ENCODE results near the gene MAPK1IP1L. TPM values are rescaled to one million over a fixed set of nuclear protein-coding genes. Genes with fewer than 3 reads are reported as not detected.

MAPK1IP1L gene
- polyA plus RNA-seq, 1 experiment, result 65.3 TPM

- no peak overlapping the region for H3K4me3 ChIP-seq (ENCODE audit: low read depth, low read length)
- H3K27me3 ChIP-seq (ENCODE audit: control insufficient read depth, insufficient read depth, low read length), result no peaks in the 10 kb centered on the region
- no peaks in the 10 kb centered on the region; the same call in 1 of the 2 replicates for H3K9me3 ChIP-seq (ENCODE audit: control insufficient read depth, insufficient read depth, low read length)
- POLR2A ChIA-PET, result interaction anchor here (0.6 to 0.7 kb wide), 3 partner anchors 10 to 138 kb away, joined by 6 read pairs; no protein-coding TSS in a partner anchor
- CTCF ChIA-PET, result interaction anchor here (0.7 kb wide), 1 partner anchor 16 kb away, joined by 12 read pairs; no protein-coding TSS in a partner anchor
- no peak for TF ChIP-seq CTCF (IDR thresholded peaks at IDR 0.05; ENCODE audit: low read depth, low read length)
- no peak overlapping the region for H3K27ac ChIP-seq (ENCODE audit: low read depth, low read length)
- no peak for DNase-seq (ENCODE audit: low read depth, low spot score)
Observed at GRCh38 chr14:55109836-55110235, 58.4 kb downstream of the MAPK1IP1L start.

GRCh38 chr14:55111122-55111708 lies 59.8 kb downstream of the MAPK1IP1L start:
- Histone ChIP-seq H3K27ac (ENCODE audit: low read depth, low read length) (no peak overlapping the region), H3K9me3 (ENCODE audit: control insufficient read depth, insufficient read depth, low read length) (no peaks in the 10 kb centered on the region; the same call in 1 of the 2 replicates), H3K4me3 (ENCODE audit: low read depth, low read length) (no peak overlapping the region), H3K27me3 (ENCODE audit: control insufficient read depth, insufficient read depth, low read length) (no peaks in the 10 kb centered on the region)
- DNase-seq (ENCODE audit: low read depth, low spot score), result no peak
- ChIA-PET POLR2A (no interaction called here), CTCF (interaction anchor here (0.5 kb wide), 1 partner anchor 21 kb away, joined by 9 read pairs; no protein-coding TSS in a partner anchor)
- no peak for TF ChIP-seq CTCF (IDR thresholded peaks at IDR 0.05; ENCODE audit: low read depth, low read length)

- no peak overlapping the region for H3K27ac ChIP-seq (ENCODE audit: low read depth, low read length)
- H3K27me3 ChIP-seq (ENCODE audit: control insufficient read depth, insufficient read depth, low read length), result no peaks in the 10 kb centered on the region
- H3K4me3 ChIP-seq (ENCODE audit: low read depth, low read length), result no peak overlapping the region
- DNase-seq (ENCODE audit: low read depth, low spot score), result no peak
- POLR2A ChIA-PET, result no interaction called here
- no peak for TF ChIP-seq CTCF (IDR thresholded peaks at IDR 0.05; ENCODE audit: low read depth, low read length)
- H3K9me3 ChIP-seq (ENCODE audit: control insufficient read depth, insufficient read depth, low read length), result no peaks in the 10 kb centered on the region
- CTCF ChIA-PET, result interaction anchor here (1.5 kb wide), 1 partner anchor 25 kb away, joined by 8 read pairs; no protein-coding TSS in a partner anchor
Observed at GRCh38 chr14:55114720-55115119, 63.3 kb downstream of the MAPK1IP1L start.

GRCh38 chr14:55115460-55115859 lies 64.0 kb downstream of the MAPK1IP1L start:
- POLR2A ChIA-PET, result no interaction called here
- no peak for DNase-seq (ENCODE audit: low read depth, low spot score)
- H3K9me3 ChIP-seq (ENCODE audit: control insufficient read depth, insufficient read depth, low read length), result no peaks in the 10 kb centered on the region
- H3K27me3 ChIP-seq (ENCODE audit: control insufficient read depth, insufficient read depth, low read length), result no peaks in the 10 kb centered on the region
- H3K27ac ChIP-seq (ENCODE audit: low read depth, low read length), result no peak overlapping the region
- CTCF ChIA-PET, result interaction anchor here (1.5 kb wide), 1 partner anchor 25 kb away, joined by 8 read pairs; no protein-coding TSS in a partner anchor
- TF ChIP-seq CTCF (IDR thresholded peaks at IDR 0.05; ENCODE audit: low read depth, low read length), result no peak
- no peak overlapping the region for H3K4me3 ChIP-seq (ENCODE audit: low read depth, low read length)

- Histone ChIP-seq H3K27me3 (ENCODE audit: control insufficient read depth, insufficient read depth, low read length) (no peaks in the 10 kb centered on the region), H3K9me3 (ENCODE audit: control insufficient read depth, insufficient read depth, low read length) (no peaks in the 10 kb centered on the region), H3K4me3 (ENCODE audit: low read depth, low read length) (no peak overlapping the region), H3K27ac (ENCODE audit: low read depth, low read length) (no peak overlapping the region)
- ChIA-PET CTCF (no interaction called here), POLR2A (no interaction called here)
- no peak for DNase-seq (ENCODE audit: low read depth, low spot score)
- no peak for TF ChIP-seq CTCF (IDR thresholded peaks at IDR 0.05; ENCODE audit: low read depth, low read length)
Observed at GRCh38 chr14:55115861-55116245, 64.4 kb downstream of the MAPK1IP1L start.
